Testis (tissue), 2 donors: Measurements from ENCODE around the gene COBL.

ENCODE experiments used
- POLR2A ChIP-seq: fragments of 450-650 bp; IDR thresholded peaks from one replicate; pipeline ENCODE4 v1.6.1; 2017; ENCODE audit warnings: antibody characterized with exemption, mild to moderate bottlenecking, moderate library complexity
- TF ChIP-seq, protein P1 (sequence below), 3 experiments: fragments of 450-650 bp in 2 of 3; fragments of 200-600 bp in 1 of 3; sonication (generic) in 1 of 3; IDR thresholded peaks; one replicate each; pipeline ENCODE4 v1.5.1; 2016 to 2019; ENCODE audit warnings: antibody characterized with exemption in 3 of 3, mild to moderate bottlenecking in 2 of 3, moderate library complexity in 1 of 3

GRCh38 chr7:51253157-51253556, 63.5 kb downstream of the COBL start:
- no peak for TF ChIP-seq POLR2A
- TF ChIP-seq, protein P1, sequence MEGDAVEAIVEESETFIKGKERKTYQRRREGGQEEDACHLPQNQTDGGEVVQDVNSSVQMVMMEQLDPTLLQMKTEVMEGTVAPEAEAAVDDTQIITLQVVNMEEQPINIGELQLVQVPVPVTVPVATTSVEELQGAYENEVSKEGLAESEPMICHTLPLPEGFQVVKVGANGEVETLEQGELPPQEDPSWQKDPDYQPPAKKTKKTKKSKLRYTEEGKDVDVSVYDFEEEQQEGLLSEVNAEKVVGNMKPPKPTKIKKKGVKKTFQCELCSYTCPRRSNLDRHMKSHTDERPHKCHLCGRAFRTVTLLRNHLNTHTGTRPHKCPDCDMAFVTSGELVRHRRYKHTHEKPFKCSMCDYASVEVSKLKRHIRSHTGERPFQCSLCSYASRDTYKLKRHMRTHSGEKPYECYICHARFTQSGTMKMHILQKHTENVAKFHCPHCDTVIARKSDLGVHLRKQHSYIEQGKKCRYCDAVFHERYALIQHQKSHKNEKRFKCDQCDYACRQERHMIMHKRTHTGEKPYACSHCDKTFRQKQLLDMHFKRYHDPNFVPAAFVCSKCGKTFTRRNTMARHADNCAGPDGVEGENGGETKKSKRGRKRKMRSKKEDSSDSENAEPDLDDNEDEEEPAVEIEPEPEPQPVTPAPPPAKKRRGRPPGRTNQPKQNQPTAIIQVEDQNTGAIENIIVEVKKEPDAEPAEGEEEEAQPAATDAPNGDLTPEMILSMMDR (IDR thresholded peaks at IDR 0.05): no peak
